ENCODE results near the gene GOLGA6L7. TPM values are rescaled to one million over a fixed set of nuclear protein-coding genes. Genes with fewer than 3 reads are reported as not detected.

The GOLGA6L7 gene
- total RNA-seq, 2 donors from 2014 or later: not detected

- H3K9ac ChIP-seq (ENCODE audit: low read depth in 2 of 2, low read length in 2 of 2): no peak overlapping the region
- DNase-seq: no peak
- H3K27ac ChIP-seq: no peak overlapping the region
- TF ChIP-seq CTCF (IDR thresholded peaks at IDR 0.05): no peak
- peaks cover 20% of the 10 kb centered on the region for H3K27me3 ChIP-seq
- no peaks in the 10 kb centered on the region for H3K9me3 ChIP-seq
- no peak overlapping the region for H3K4me3 ChIP-seq
- no peaks in the 10 kb centered on the region for H3K36me3 ChIP-seq
- intact Hi-C loops (cut with DNase I): no loop called here
- no peaks in the 10 kb centered on the region for H3K4me1 ChIP-seq
Observed at GRCh38 chr15:28889346-28889745, 40.9 kb upstream of the GOLGA6L7 start.

GRCh38 chr15:28888900-28889299, 40.5 kb upstream of the GOLGA6L7 start:
- Histone ChIP-seq H3K4me3 (no peak overlapping the region), H3K36me3 (no peaks in the 10 kb centered on the region), H3K27me3 (peaks cover 20% of the 10 kb centered on the region), H3K4me1 (no peaks in the 10 kb centered on the region), H3K27ac (no peak overlapping the region), H3K9ac (ENCODE audit: low read depth in 2 of 2, low read length in 2 of 2) (no peak overlapping the region), H3K9me3 (no peaks in the 10 kb centered on the region)
- TF ChIP-seq CTCF (IDR thresholded peaks at IDR 0.05): no peak
- no peak for DNase-seq
- intact Hi-C loops (cut with DNase I): no loop called here

- Histone ChIP-seq H3K9me3 (no peaks in the 10 kb centered on the region), H3K27me3 (peaks cover 20% of the 10 kb centered on the region), H3K36me3 (no peaks in the 10 kb centered on the region), H3K9ac (ENCODE audit: low read depth in 2 of 2, low read length in 2 of 2) (no peak overlapping the region), H3K4me3 (no peak overlapping the region), H3K4me1 (no peaks in the 10 kb centered on the region), H3K27ac (no peak overlapping the region)
- TF ChIP-seq CTCF (IDR thresholded peaks at IDR 0.05): no peak
- intact Hi-C loops (cut with DNase I): no loop called here
- no peak for DNase-seq
Observed at GRCh38 chr15:28888302-28888894, 40.0 kb upstream of the GOLGA6L7 start.

- DNase-seq: no peak
- no peak for TF ChIP-seq CTCF (IDR thresholded peaks at IDR 0.05)
- peaks cover 20% of the 10 kb centered on the region for H3K27me3 ChIP-seq
- no peaks in the 10 kb centered on the region for H3K9me3 ChIP-seq
- intact Hi-C loops (cut with DNase I): no loop called here
- no peak overlapping the region for H3K4me3 ChIP-seq
- H3K27ac ChIP-seq: no peak overlapping the region
- H3K36me3 ChIP-seq: no peaks in the 10 kb centered on the region
- H3K4me1 ChIP-seq: no peaks in the 10 kb centered on the region
- no peak overlapping the region for H3K9ac ChIP-seq (ENCODE audit: low read depth in 2 of 2, low read length in 2 of 2)
Observed at GRCh38 chr15:28887339-28888174, 39.1 kb upstream of the GOLGA6L7 start.

- peaks cover 20% of the 10 kb centered on the region for H3K27me3 ChIP-seq
- H3K9ac ChIP-seq (ENCODE audit: low read depth in 2 of 2, low read length in 2 of 2): no peak overlapping the region
- H3K36me3 ChIP-seq: no peaks in the 10 kb centered on the region
- DNase-seq: no peak
- H3K4me1 ChIP-seq: no peaks in the 10 kb centered on the region
- TF ChIP-seq CTCF (IDR thresholded peaks at IDR 0.05): no peak
- H3K4me3 ChIP-seq: peak overlapping the region; percentile 27
- no peaks in the 10 kb centered on the region for H3K9me3 ChIP-seq
- no peak overlapping the region for H3K27ac ChIP-seq
- intact Hi-C loops (cut with DNase I): no loop called here
Observed at GRCh38 chr15:28886431-28887338, 38.2 kb upstream of the GOLGA6L7 start.
